GM10266 (cell line): Measurements from ENCODE around the gene DYRK1B.
"Not testable (repeated sequence)": the region's sequence is repeated elsewhere in the genome, so short reads cannot be mapped to it uniquely, and the experiment has no call there.

Experiments used
- DNase-seq: peaks from one replicate; pipeline ENCODE4 v3.0.0; 2012; ENCODE audit errors: extremely low spot score
- TF ChIP-seq, protein P1 (sequence below): IDR thresholded peaks from 2 replicates; pipeline ENCODE4 v1.5.1; 2012; ENCODE audit warnings: mild to moderate bottlenecking, low read depth; ENCODE audit not compliant: control insufficient read depth, insufficient read depth; ENCODE audit errors: missing control alignments

Gene DYRK1B

DNA sequence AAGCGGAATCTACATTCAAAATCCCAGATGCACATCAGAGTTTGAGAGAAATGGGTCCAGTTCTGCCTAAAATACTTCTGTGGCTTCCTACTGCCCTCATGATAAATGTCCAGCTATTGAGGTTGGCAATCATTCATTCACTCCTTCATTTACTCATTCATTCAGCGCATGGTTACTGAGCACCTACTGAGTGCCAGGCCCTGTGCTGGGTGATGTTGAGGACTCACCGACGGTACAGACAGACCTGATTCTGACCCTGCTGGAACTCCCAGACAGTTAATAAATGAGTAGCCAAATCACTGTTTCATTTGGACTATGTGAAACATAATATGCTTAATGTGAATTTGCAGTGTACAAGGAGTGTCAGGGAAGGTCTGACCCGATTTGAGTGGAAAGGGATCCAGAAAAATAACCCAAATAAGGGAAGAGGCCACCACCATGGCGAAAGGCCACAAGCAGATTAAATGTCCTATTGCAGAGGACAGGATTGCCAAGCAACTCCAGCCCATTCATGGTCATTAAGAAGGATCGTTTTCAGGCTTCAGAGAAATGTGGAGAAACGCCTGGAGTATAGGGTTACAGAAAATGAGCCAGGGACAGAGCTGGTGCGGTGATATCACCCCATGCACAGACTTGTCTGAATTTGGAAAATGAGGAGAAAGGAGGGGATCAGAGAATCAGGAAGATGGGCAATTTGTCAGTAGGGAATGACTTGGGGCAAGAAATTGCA lies 20.5 kb downstream of the DYRK1B start:
- TF ChIP-seq, protein P1, sequence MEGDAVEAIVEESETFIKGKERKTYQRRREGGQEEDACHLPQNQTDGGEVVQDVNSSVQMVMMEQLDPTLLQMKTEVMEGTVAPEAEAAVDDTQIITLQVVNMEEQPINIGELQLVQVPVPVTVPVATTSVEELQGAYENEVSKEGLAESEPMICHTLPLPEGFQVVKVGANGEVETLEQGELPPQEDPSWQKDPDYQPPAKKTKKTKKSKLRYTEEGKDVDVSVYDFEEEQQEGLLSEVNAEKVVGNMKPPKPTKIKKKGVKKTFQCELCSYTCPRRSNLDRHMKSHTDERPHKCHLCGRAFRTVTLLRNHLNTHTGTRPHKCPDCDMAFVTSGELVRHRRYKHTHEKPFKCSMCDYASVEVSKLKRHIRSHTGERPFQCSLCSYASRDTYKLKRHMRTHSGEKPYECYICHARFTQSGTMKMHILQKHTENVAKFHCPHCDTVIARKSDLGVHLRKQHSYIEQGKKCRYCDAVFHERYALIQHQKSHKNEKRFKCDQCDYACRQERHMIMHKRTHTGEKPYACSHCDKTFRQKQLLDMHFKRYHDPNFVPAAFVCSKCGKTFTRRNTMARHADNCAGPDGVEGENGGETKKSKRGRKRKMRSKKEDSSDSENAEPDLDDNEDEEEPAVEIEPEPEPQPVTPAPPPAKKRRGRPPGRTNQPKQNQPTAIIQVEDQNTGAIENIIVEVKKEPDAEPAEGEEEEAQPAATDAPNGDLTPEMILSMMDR = no peak
- DNase-seq = no peak

DNA sequence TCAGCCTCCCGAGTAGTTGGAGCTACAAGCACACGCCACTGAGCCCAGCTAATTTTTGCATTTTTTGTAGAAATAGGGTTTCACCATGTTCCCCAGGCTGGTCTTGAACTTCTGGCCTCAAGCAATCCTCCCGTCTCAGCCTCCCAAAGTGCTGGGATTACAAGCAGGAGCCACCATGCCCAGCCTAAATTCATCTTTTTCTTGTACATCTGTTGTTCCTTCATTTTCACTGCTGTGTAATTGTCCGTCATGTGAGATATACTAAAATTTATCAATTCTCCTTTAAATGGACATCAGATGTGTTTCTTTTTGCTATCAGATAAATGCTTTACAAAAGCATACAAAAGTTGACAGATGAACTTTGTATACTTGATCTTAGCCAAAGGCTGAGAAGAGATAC lies 22.9 kb downstream of the DYRK1B start:
- TF ChIP-seq, protein P1 = no peak
- DNase-seq = no peak

DNA sequence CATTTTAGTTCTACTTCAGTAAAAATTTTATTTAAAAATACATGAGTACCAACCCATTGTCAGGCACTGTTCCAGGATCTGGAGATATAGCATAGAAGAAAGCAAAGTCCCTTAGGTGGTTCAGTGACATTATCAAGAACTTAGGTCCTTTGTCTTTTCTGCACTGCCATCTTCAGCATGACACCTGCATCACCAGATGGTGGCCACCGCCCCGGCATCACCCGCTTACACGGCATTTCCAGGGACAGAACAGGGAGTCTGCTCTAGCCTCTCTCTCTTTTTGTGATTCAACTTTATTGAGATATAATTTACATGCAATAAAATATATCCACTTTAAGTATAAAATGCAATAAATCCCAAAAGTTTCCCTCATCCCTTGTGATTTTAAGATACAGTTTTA lies 23.5 kb downstream of the DYRK1B start:
- TF ChIP-seq, protein P1 = no peak
- no peak for DNase-seq

DNA sequence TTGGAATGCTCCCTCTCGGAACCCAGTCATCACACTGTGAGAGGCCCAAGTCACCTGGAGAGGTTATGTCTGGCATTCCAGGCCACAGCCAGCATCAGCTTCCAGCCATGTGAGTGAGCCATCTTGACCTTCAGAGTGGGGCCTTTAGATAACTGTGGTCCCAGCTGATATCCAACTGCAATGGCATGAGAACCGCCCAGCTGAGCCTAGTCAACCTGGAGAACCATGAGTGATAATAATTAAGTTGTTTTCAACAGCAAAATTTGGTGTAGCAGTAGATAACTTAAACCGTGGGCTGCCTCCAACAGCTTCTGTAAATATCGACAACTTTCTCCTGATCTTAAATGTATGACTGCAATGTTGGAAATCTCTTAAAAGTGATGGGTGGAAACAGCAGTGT lies 24.6 kb downstream of the DYRK1B start:
- TF ChIP-seq, protein P1 = no peak
- DNase-seq = no peak

DNA sequence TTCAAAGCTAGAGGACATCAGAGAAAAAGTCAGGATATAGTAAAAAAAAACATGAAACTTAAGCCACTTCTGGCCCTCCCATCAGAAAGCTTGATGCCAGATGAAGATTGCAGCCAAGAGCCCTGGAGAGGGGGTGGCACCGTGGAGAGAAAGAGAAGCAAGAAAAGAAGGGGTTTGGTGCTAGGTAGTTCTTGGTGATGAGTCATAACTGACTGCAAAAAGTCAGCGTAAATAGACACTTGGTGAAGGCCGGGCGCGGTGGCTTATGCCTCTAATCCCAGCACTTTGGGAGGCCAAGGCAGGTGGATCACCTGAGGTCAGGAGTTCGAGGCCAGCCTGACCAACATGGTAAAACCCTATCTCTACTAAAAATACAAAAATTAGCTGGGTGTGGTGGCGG lies 25.3 kb downstream of the DYRK1B start:
- DNase-seq = not testable (repeated sequence)

DNA sequence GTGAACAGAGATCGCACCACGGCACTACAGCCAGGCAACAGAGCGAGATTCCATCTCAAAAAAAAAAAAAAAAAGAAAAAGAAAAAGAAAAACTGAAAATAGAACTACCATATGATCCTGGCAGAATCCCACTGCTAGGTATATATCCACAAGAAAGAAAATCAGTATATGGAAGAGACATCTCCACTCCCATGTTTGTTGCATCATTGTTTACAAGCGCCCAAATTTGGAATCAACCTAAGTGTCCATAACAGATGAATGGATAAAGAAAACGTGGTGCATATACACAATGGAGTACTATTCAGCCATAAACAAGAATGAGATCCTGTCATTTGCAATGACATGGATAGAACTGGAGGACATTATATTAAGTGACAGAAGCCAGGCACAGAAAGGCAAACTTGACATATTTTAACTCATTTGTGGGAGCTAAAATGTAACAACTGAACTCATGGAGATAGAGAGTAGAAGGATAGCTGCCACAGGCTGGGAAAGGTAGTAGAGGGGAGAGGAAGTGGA lies 26.1 kb downstream of the DYRK1B start:
- DNase-seq = no peak
- TF ChIP-seq, protein P1 = no peak

DNA sequence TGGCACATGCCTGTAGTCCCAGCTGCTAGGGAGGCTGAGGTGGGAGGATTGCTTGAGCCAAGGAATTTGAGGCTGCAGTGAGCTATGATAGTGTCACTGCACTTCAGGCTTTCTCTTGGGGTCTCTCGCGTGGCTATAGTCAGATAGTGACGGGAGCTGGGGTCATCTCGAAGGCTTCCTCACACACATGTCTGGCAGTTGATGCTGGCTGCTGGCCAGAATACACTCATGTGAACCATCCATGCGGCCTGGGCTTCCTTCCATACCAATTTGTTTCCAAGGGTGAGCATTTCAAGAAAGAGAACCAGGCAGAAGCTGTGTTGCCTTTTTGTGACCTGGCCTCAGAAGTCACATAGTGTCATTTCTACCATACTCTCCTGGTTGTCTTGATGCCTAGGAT lies 28.9 kb downstream of the DYRK1B start:
- TF ChIP-seq, protein P1 = no peak
- DNase-seq = no peak

DNA sequence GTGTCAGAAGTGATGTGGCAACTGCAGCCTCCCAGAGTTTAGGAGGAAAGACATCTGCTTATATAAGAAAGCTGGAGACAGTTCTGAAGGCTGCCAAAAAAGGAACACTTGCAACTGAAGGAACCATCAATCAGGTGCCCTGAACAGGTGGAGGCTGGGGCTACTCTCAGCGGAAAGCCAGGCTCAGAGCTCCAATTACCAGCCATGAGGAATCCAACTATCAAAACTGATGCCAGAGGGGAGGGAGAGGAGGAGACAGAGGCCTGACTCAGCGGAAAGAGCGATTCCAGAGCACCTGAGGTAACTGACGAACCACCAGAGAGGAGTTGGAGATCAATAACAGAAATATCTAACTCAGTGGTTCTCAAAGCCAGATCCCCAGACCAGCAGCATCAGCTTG lies 31.0 kb downstream of the DYRK1B start:
- DNase-seq = no peak
- TF ChIP-seq, protein P1 = no peak
